Measurements from ENCODE around the gene DHDH. TPM values are rescaled to one million over a fixed set of nuclear protein-coding genes. Genes with fewer than 3 reads are reported as not detected.

DHDH gene
- total and polyA plus RNA-seq, 2 experiments from 2014 or later, result 2.2 to 10.2 TPM

DNA sequence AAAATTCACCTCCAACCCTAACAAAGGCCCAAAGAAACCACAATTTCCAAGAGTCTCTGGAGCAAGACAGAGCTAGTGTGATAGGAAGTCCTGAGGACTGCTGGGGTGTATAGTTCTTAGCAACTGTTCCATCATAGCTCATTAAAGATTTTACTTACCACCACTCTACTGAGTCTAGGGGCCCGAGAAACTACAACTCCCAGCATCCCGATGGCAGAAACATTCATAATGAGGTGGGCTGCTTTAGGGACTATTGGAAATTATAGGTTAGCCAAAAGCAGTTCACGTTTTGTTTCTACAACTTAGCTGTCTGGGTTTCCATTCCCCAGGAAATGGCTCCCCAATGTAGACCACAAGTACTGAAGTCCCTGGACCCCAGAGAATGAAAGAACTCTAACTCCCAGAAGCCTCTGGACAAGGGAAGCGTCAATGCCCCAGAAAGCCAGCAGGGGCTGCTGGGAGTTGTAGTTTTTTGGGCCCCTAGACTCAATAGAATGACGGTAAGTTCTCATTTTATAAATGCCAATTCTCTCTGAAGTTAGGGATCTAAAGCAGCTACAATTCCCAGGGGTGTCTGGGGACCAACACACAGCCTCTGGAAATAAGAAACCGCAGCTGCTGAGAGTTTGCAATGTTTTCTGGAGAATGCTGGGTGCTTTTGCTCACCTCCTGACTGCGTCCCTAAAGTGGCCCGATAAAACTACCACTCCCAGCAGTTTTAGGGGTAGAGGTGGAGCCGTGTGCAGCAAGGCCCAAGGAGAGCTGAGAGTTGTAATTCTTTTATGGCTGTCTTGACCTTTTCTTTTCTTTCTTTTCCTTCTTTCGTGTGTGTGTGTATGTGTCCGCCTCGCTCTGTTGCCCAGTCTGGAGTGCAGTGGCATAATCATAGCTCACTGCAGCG lies 42.7 kb downstream of the DHDH start:
- no peaks in the 10 kb centered on the region for H3K9me3 ChIP-seq (ENCODE audit: low read depth)
- no peaks in the 10 kb centered on the region for H3K27me3 ChIP-seq
- H3K4me3 ChIP-seq, result no peak overlapping the region
- peaks cover 30% of the 10 kb centered on the region for H3K36me3 ChIP-seq
- peaks cover 2% of the 10 kb centered on the region for H3K4me1 ChIP-seq (ENCODE audit: low read depth)
- TF ChIP-seq, protein P1, sequence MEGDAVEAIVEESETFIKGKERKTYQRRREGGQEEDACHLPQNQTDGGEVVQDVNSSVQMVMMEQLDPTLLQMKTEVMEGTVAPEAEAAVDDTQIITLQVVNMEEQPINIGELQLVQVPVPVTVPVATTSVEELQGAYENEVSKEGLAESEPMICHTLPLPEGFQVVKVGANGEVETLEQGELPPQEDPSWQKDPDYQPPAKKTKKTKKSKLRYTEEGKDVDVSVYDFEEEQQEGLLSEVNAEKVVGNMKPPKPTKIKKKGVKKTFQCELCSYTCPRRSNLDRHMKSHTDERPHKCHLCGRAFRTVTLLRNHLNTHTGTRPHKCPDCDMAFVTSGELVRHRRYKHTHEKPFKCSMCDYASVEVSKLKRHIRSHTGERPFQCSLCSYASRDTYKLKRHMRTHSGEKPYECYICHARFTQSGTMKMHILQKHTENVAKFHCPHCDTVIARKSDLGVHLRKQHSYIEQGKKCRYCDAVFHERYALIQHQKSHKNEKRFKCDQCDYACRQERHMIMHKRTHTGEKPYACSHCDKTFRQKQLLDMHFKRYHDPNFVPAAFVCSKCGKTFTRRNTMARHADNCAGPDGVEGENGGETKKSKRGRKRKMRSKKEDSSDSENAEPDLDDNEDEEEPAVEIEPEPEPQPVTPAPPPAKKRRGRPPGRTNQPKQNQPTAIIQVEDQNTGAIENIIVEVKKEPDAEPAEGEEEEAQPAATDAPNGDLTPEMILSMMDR (IDR thresholded peaks at IDR 0.05; ENCODE audit: low read depth, low read length), result peak; percentile 19
- no peak overlapping the region for H3K27ac ChIP-seq
- DNase-seq (ENCODE audit: low read depth in 1 of 2, low spot score in 1 of 2), result peak in 1 of 2 donors; percentile 42

DNA sequence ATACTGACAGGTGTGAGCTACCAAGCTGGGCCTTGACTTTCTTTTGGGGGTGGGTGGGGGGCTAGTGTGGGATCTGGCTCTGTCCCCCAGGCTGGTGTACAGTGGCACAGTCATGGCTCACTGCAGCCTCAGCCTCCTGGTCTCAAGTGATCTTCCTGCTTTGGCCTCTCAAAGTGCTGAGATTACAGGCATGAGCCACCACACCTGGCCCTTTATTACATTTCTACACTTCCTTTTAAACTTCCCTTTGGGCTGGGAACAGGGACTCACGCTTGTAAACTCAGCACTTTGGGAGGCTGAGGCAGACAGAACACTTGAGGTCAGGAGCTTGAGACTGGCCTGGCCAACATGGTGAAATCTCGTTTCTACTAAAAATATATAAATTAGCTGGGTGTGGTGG lies 43.6 kb downstream of the DHDH start:
- no peak for DNase-seq (ENCODE audit: low read depth in 1 of 2, low spot score in 1 of 2)
- TF ChIP-seq, protein P1 (IDR thresholded peaks at IDR 0.05; ENCODE audit: low read depth, low read length), result no peak
- H3K4me3 ChIP-seq, result no peak overlapping the region
- no peak overlapping the region for H3K27ac ChIP-seq
- no peaks in the 10 kb centered on the region for H3K9me3 ChIP-seq (ENCODE audit: low read depth)
- peaks cover 2% of the 10 kb centered on the region for H3K4me1 ChIP-seq (ENCODE audit: low read depth)
- peaks cover 30% of the 10 kb centered on the region for H3K36me3 ChIP-seq
- no peaks in the 10 kb centered on the region for H3K27me3 ChIP-seq

DNA sequence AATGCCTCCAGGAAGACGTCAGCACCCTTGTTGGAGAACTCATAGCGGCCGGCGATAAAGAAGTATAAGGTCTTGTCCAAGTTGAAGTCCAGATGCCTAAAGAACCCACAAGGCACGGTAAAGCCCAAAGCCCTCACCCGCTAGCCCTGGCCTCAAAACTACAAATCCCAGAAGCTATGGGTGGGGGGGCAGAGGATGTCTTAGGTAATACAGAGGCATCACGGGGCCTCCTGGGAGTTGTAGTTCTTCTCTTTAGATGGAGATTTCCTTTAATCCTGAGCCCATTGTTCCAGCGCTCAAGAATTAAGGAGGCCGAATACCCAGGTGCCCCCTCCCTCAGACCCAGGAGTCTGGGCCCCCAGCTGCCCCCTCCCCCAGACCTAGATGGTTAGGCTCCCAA lies 48.8 kb downstream of the DHDH start:
- Histone ChIP-seq H3K27me3 (no peaks in the 10 kb centered on the region), H3K27ac (no peak overlapping the region), H3K4me3 (no peak overlapping the region), H3K36me3 (peaks cover 47% of the 10 kb centered on the region), H3K4me1 (ENCODE audit: low read depth) (peaks cover 2% of the 10 kb centered on the region), H3K9me3 (ENCODE audit: low read depth) (no peaks in the 10 kb centered on the region)
- DNase-seq (ENCODE audit: low read depth in 1 of 2, low spot score in 1 of 2), result peak in 1 of 2 donors; percentile 20
- TF ChIP-seq, protein P1 (IDR thresholded peaks at IDR 0.05; ENCODE audit: low read depth, low read length), result no peak

DNA sequence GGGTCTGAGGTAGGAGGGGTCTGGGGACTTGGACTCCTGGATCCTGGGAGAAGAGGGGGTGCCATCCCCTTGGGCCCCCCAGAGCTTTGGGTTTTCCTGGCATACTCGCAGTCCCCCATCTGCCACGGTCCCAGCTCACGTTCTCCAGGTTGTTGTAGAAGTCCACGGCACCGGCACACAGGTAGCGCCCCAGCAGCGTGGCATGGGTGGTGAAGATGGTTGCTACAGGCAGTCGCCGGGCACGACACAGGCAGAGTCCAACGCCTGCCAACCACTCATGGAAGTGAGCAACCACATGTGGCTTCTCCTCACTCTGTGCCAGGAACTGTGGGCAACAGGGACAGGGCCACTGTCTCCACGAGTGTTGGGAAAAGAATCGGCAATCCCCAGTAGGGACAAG lies 52.2 kb downstream of the DHDH start:
- DNase-seq (ENCODE audit: low read depth in 1 of 2, low spot score in 1 of 2), result no peak
- TF ChIP-seq, protein P1 (IDR thresholded peaks at IDR 0.05; ENCODE audit: low read depth, low read length), result no peak
- H3K36me3 ChIP-seq, result peaks cover 53% of the 10 kb centered on the region
- H3K4me1 ChIP-seq (ENCODE audit: low read depth), result no peaks in the 10 kb centered on the region
- H3K27me3 ChIP-seq, result no peaks in the 10 kb centered on the region
- H3K4me3 ChIP-seq, result no peak overlapping the region
- no peak overlapping the region for H3K27ac ChIP-seq
- no peaks in the 10 kb centered on the region for H3K9me3 ChIP-seq (ENCODE audit: low read depth)

DNA sequence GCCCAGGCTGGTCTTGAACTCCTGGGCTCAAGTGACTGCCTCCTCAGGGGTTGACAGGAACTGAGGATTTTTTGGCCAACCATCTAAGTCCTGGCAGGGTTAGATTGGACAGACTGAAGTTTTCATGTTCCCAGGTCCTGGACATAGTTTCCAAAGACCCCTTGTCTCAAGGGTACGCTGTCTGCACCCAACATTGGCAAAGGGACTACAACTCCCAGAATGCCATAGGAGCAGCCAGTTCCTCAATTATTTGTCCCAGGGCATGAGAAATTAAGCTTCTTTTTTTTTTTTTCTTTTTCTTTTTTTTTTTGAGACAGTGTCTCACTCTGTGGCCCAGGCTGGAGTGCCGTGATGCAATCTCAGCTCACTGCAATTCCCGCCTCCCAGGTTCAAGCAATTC lies 52.7 kb downstream of the DHDH start:
- H3K36me3 ChIP-seq, result peaks cover 49% of the 10 kb centered on the region
- H3K4me1 ChIP-seq (ENCODE audit: low read depth), result peaks cover 1% of the 10 kb centered on the region
- H3K27me3 ChIP-seq, result no peaks in the 10 kb centered on the region
- H3K9me3 ChIP-seq (ENCODE audit: low read depth), result no peaks in the 10 kb centered on the region
- no peak overlapping the region for H3K27ac ChIP-seq
- DNase-seq (ENCODE audit: low read depth in 1 of 2, low spot score in 1 of 2), result no peak
- TF ChIP-seq, protein P1 (IDR thresholded peaks at IDR 0.05; ENCODE audit: low read depth, low read length), result no peak
- H3K4me3 ChIP-seq, result no peak overlapping the region
